GM10248 (cell line): Measurements from ENCODE around the gene LIN54.
A peak's percentile ranks its signal among the peaks of the same experiment; 100 is the strongest.
"Not testable (repeated sequence)": the region's sequence is repeated elsewhere in the genome, so short reads cannot be mapped to it uniquely, and the experiment has no call there.

Experiments
- CTCF ChIA-PET: fragments of 300-600 bp; sonication (Branson Sonifier 250); formaldehyde crosslinking; extraction: SDS; loops from one replicate; lab custom pipeline; 2021; ENCODE audit warnings: antibody characterized with exemption; lab: Yijun Ruan, JAX
- POLR2A ChIA-PET: fragments of 350-650 bp; sonication (Branson Sonifier 250); formaldehyde crosslinking; extraction: SDS; loops from one replicate; lab custom pipeline; 2020; ENCODE audit warnings: antibody characterized with exemption; lab: Yijun Ruan, JAX
- DNase-seq: peaks from one replicate; pipeline ENCODE4 v3.0.0; 2012; ENCODE audit errors: extremely low spot score
- CTCF ChIP-seq: IDR thresholded peaks from 2 replicates; pipeline ENCODE4 v1.5.1; 2012; ENCODE audit warnings: mild to moderate bottlenecking, low read depth; ENCODE audit errors: extremely low read depth, missing control alignments, control extremely low read depth

Gene LIN54

GRCh38 chr4:83010522-83011318, at the start of gene LIN54:
TSS of gene LIN54 (minus strand) at chr4:83010823. CDS start at chr4:82984844, 25,979 bp downstream.
- no peak for TF ChIP-seq CTCF
- DNase-seq, result peak; percentile 86
- ChIA-PET CTCF (interaction anchor here (0.7 to 2.6 kb wide), 8 partner anchors 10 to 270 kb away, joined by 3 to 10 read pairs (median 4); partner anchors contain the start of gene COPS4), POLR2A (interaction anchor here (0.7 to 1.2 kb wide), 3 partner anchors 24 to 446 kb away, joined by 3 to 5 read pairs (median 4); partner anchors contain the start of gene COPS4)

- peak; percentile 23 for DNase-seq
- peak; percentile 40 for TF ChIP-seq CTCF
- ChIA-PET CTCF (interaction anchor here (1.4 to 2.7 kb wide), 3 partner anchors 10 to 228 kb away, joined by 5 to 10 read pairs (median 6); no protein-coding TSS in a partner anchor), POLR2A (no interaction called here)
Observed at GRCh38 chr4:83054928-83055327, 44.3 kb upstream of the LIN54 start.

- DNase-seq, POLR2A ChIA-PET: not testable (repeated sequence)
- CTCF ChIA-PET, result interaction anchor here (1.8 to 1.9 kb wide), 2 partner anchors 9 kb away, joined by 4 read pairs; no protein-coding TSS in a partner anchor
Observed at GRCh38 chr4:83048781-83049180, 38.2 kb upstream of the LIN54 start.

GRCh38 chr4:83046693-83047473, 36.3 kb upstream of the LIN54 start:
- TF ChIP-seq CTCF, result no peak
- DNase-seq, result no peak
- ChIA-PET POLR2A (interaction anchor here (0.6 kb wide), 1 partner anchor 63 kb away, joined by 4 read pairs; no protein-coding TSS in a partner anchor), CTCF (interaction anchor here (1.2 to 1.9 kb wide), 5 partner anchors 9 to 28 kb away, joined by 3 to 8 read pairs (median 4); partner anchors contain the start of gene COPS4)

GRCh38 chr4:83043801-83044407, 33.3 kb upstream of the LIN54 start:
- no peak for DNase-seq
- no peak for TF ChIP-seq CTCF
- CTCF ChIA-PET, result interaction anchor here (1.1 to 1.9 kb wide), 2 partner anchors 9 to 11 kb away, joined by 4 to 5 read pairs; partner anchors contain the start of gene COPS4
- POLR2A ChIA-PET, result no interaction called here

GRCh38 chr4:83043157-83043556, 32.5 kb upstream of the LIN54 start:
- DNase-seq, POLR2A ChIA-PET: not testable (repeated sequence)
- CTCF ChIA-PET, result interaction anchor here (1.1 kb wide), 1 partner anchor 8 kb away, joined by 4 read pairs; the partner anchor contains the start of gene COPS4

GRCh38 chr4:83040269-83040668, 29.6 kb upstream of the LIN54 start:
- POLR2A ChIA-PET, result no interaction called here

More at GRCh38 chr4:83040269-83040668, 29.6 kb upstream of the LIN54 start:
- CTCF ChIA-PET, result interaction anchor here (0.6 to 4.4 kb wide), 7 partner anchors 9 to 168 kb away, joined by 3 to 12 read pairs (median 3); no protein-coding TSS in a partner anchor
- TF ChIP-seq CTCF, result no peak
- DNase-seq, result no peak
